HCT116 (cell line): ENCODE measurements around the gene KLHDC7B. TPM values are rescaled to one million over a fixed set of nuclear protein-coding genes. Genes with fewer than 3 reads are reported as not detected.

Experiments
- ATAC-seq: fragments of 200-7000 bp; cut with Tn5 transposase; 2 replicates; pipeline ENCODE4 v1.9.1; 2020; ENCODE audit warnings: mild to moderate bottlenecking, moderate library complexity
- Bru-seq: library from RNA; stranded (reverse); fragments of 400-500 nt; gene quantifications from one replicate; lab custom pipeline; 2021; lab: Mats Ljungman, UMichigan
- BruChase-seq, 2 experiments: library from RNA; stranded (reverse); fragments of 400-500 nt; gene quantifications; one replicate each; lab custom pipeline; 2021; lab: Mats Ljungman, UMichigan
- BruUV-seq: library from RNA; stranded (reverse); fragments of 400-500 nt; replicated peaks from 2 replicates; lab custom pipeline; 2021; lab: Mats Ljungman, UMichigan
- CTCF ChIA-PET: fragments of 300-600 bp; sonication (Branson Sonifier 250); formaldehyde crosslinking; loops from one replicate; lab custom pipeline; 2021; ENCODE audit warnings: antibody characterized with exemption; lab: Charles Lee
- POLR2A ChIA-PET: fragments of 300-600, 350-600 bp; sonication (Branson Sonifier 250); formaldehyde crosslinking; loops from one replicate; lab custom pipeline; 2021; ENCODE audit warnings: antibody characterized with exemption; lab: Charles Lee
- RAD21 ChIA-PET, 2 experiments: fragments of 300-600 bp; sonication (Branson Sonifier 250); formaldehyde crosslinking; loops; one replicate each; lab custom pipeline; 2023; ENCODE audit warnings: low total read pairs in 2 of 2; ENCODE audit not compliant: uncharacterized antibody in 2 of 2, unreplicated experiment in 2 of 2, low non-redundant PET in 1 of 2; lab: Charles Lee
- DNase-seq: peaks from one replicate; pipeline ENCODE4 v3.0.0-alpha.2; 2010; ENCODE audit warnings: low read depth, low spot score
- H2AFZ ChIP-seq: fragments of 200-600 bp; shearing (Covaris generic), sonication (generic); 2 replicates; pipeline ENCODE4 v1.6.1; 2017; ENCODE audit warnings: low read depth, mixed run types, mixed read lengths, antibody characterized with exemption, low read length; ENCODE audit not compliant: poor library complexity, severe bottlenecking
- H3K27ac ChIP-seq: 2 replicates; pipeline ENCODE4 v1.5.1; 2012; ENCODE audit warnings: low read depth, low read length
- H3K27me3 ChIP-seq: fragments of 200-600 bp; sonication (generic); 2 replicates; pipeline ENCODE4 v1.6.1; 2016; ENCODE audit warnings: mixed run types, low read length, mixed read lengths; ENCODE audit not compliant: insufficient read depth
- H3K36me3 ChIP-seq, 2 experiments: fragments of 200-500 bp in 1 of 2; fragments of 200-600 bp in 1 of 2; sonication (Bioruptor generic) in 1 of 2; sonication (generic) in 1 of 2; 2 replicates each; pipeline versions ENCODE4 v1.5.1 to v1.6.1; 2014 to 2016; ENCODE audit warnings: low read length in 2 of 2, inconsistent platforms in 1 of 2, mixed read lengths in 1 of 2, mixed run types in 1 of 2; ENCODE audit not compliant: insufficient read depth in 2 of 2, control insufficient read depth in 1 of 2
- H3K4me1 ChIP-seq, 2 experiments: fragments of 200-600 bp in 1 of 2; sonication (generic) in 1 of 2; 2 replicates each; pipeline versions ENCODE4 v1.5.1 to v1.6.1; 2012 to 2017; ENCODE audit warnings: low read length in 2 of 2, inconsistent platforms in 1 of 2, mild to moderate bottlenecking in 1 of 2, mixed read lengths in 1 of 2, mixed run types in 1 of 2, moderate library complexity in 1 of 2; ENCODE audit not compliant: insufficient read depth in 2 of 2, control insufficient read depth in 1 of 2
- H3K4me2 ChIP-seq: fragments of 200-600 bp; sonication (generic); 2 replicates; pipeline ENCODE4 v1.6.1; 2017; ENCODE audit warnings: mixed run types, low read length, mixed read lengths
- H3K4me3 ChIP-seq, 2 experiments: fragments of 200-600 bp in 1 of 2; sonication (generic) in 1 of 2; replicated peaks in 1 of 2; 2 replicates each; pipeline ENCODE4 v1.5.1; 2011 to 2016; ENCODE audit warnings: low read length in 2 of 2, control low read depth in 1 of 2, low read depth in 1 of 2, mild to moderate bottlenecking in 1 of 2, mixed read lengths in 1 of 2, mixed run types in 1 of 2
- H3K79me2 ChIP-seq: fragments of 200-600 bp; sonication (generic); 2 replicates; pipeline ENCODE4 v1.6.1; 2017; ENCODE audit warnings: mild to moderate bottlenecking, mixed run types, low read length, moderate library complexity, mixed read lengths; ENCODE audit not compliant: insufficient read depth
- H3K9ac ChIP-seq: fragments of 200-600 bp; sonication (generic); 2 replicates; pipeline ENCODE4 v1.6.1; 2016; ENCODE audit warnings: low read length, mixed read lengths
- H3K9me2 ChIP-seq: fragments of 200-600 bp; sonication (generic), shearing (Covaris generic); 2 replicates; pipeline ENCODE4 v1.6.1; 2017; ENCODE audit warnings: mixed run types, mild to moderate bottlenecking, moderate library complexity; ENCODE audit not compliant: insufficient read depth
- H3K9me3 ChIP-seq, 2 experiments: fragments of 200-500 bp in 1 of 2; fragments of 200-600 bp in 1 of 2; sonication (Bioruptor generic) in 1 of 2; sonication (generic) in 1 of 2; 2 replicates each; pipeline ENCODE4 v1.6.1; 2014 to 2017; ENCODE audit warnings: low read length in 2 of 2, mixed read lengths in 2 of 2, inconsistent platforms in 1 of 2, low read depth in 1 of 2, mild to moderate bottlenecking in 1 of 2, mixed run types in 1 of 2, moderate library complexity in 1 of 2; ENCODE audit not compliant: control insufficient read depth in 1 of 2, insufficient read depth in 1 of 2
- H4K20me1 ChIP-seq: fragments of 200-600 bp; sonication (generic), shearing (Covaris generic); 2 replicates; pipeline ENCODE4 v1.6.1; 2017; ENCODE audit warnings: mixed run types, mild to moderate bottlenecking, moderate library complexity; ENCODE audit not compliant: insufficient read depth
- JUND ChIP-seq: IDR thresholded peaks from 2 replicates; pipeline ENCODE4 v1.6.1; 2012
- POLR2AphosphoS5 ChIP-seq: IDR thresholded peaks from 2 replicates; pipeline ENCODE4 v1.6.1; 2011; ENCODE audit warnings: mild to moderate bottlenecking, low read depth, low read length, moderate library complexity
- YY1 ChIP-seq: IDR thresholded peaks from 2 replicates; pipeline ENCODE4 v1.6.1; 2011; ENCODE audit warnings: low read length, low read depth, moderate library complexity, mild to moderate bottlenecking; ENCODE audit not compliant: insufficient replicate concordance; ENCODE audit errors: extremely low read depth
- intact Hi-C: fragments of 100-400 bp; cut with micrococcal nuclease; formaldehyde crosslinking; loops from 2 replicates; pipeline ENCODE4 v1.10.0; 2022
- long read RNA-seq: library from polyadenylated mRNA; unstranded; transcript quantifications from one replicate; pipeline ENCODE4 v2.0.0, GENCODE V29; 2021; ENCODE audit not compliant: unreplicated experiment
- polyA plus RNA-seq: library from polyadenylated mRNA; unstranded; fragments of >200 nt; gene quantifications from 2 replicates; pipeline ENCODE4 v1.2.1, GENCODE V29; 2012; ENCODE audit warnings: missing spikeins
- total RNA-seq: library from RNA; stranded (reverse); gene quantifications from one replicate; pipeline ENCODE4 v1.2.1, GENCODE V29; 2021; ENCODE audit not compliant: unreplicated experiment
- TF ChIP-seq, protein P1 (sequence below): IDR thresholded peaks from 2 replicates; pipeline ENCODE4 v1.6.1; 2012; ENCODE audit warnings: low read depth
- TF ChIP-seq, protein P2 (sequence below): IDR thresholded peaks from 2 replicates; pipeline ENCODE4 v1.6.1; 2012
- TF ChIP-seq, protein P3 (sequence below): IDR thresholded peaks from 2 replicates; pipeline ENCODE4 v1.6.1; 2012

Gene KLHDC7B
- total RNA-seq (0.69 TPM), Bru-seq, nascent RNA (percentile 38 among the genes with signal in this experiment), BruChase-seq, experiment 1, labeled RNA remaining after a 6-hour chase (percentile 67 among the genes with signal in this experiment), BruChase-seq, experiment 2, labeled RNA remaining after a 2-hour chase (percentile 47 among the genes with signal in this experiment)
- polyA plus RNA-seq, result 3.3 and 4.7 TPM in 2 replicates
- long read RNA-seq, result 0 reads

DNA sequence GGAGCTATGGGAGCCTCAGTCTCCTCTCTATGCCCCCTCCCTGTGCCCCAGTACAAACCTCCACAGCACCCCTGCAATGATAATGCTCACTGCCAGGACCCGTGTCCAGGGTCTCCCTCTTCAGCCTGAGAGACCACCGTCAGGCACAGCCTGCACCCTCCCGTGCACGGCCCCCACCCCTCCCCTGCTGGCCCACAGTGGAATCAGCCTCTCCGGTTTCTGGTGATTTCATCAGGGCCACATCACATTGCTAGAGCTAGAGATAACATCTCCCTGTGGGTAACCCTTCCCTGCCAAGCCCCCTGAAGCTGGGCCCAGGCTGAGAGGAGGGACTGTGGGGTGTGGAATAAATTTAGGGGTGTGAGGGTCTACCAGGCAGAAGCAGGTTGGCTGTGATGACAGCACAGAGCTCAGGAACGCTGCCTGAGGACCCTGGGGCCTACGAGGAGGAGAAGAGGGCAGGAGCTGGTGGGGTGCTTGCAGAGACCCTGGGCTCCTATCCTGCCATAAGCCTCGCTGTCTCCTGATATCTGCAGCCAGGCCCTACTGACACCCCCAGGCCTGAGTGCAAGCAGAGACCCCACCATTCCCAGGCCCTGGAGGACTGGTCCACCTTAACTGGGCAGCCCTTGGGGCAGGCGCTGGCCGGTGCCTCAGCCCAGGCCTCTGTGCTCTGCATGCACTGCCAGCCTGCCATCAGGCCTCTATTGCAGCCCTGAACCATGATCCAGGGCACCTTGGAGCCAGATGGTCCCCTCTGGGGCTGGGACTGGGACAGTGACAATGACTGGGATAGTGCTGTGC lies at the start of gene KLHDC7B:
TSS of gene KLHDC7B (plus strand) at position 378 of the 804 bp plus-strand sequence. CDS start at position 723, 345 bp downstream.
- RAD21 ChIA-PET, result no interaction called here
- no peaks in the 10 kb centered on the region for H3K9me2 ChIP-seq
- TF ChIP-seq POLR2AphosphoS5 (no peak), YY1 (peak; percentile 6)
- no peaks in the 10 kb centered on the region for H3K36me3 ChIP-seq
- H3K4me2 ChIP-seq, result peak within 1 kb of the TSS; percentile 77
- ATAC-seq (no peak), DNase-seq (no peak)
- POLR2A ChIA-PET, result interaction anchor here (0.8 to 1.9 kb wide), 6 partner anchors 9 to 149 kb away, joined by 3 to 7 read pairs (median 6); partner anchors contain the start of gene TYMP
- H3K9ac ChIP-seq, result peak within 1 kb of the TSS; percentile 53; the same call in 1 of the 2 replicates
- CTCF ChIA-PET, result interaction anchor here (0.8 to 1.8 kb wide), 3 partner anchors 10 to 20 kb away, joined by 3 to 6 read pairs (median 3); partner anchors contain the start of genes SCO2 and SYCE3
- no peaks in the 10 kb centered on the region for H3K79me2 ChIP-seq
- H3K27me3 ChIP-seq, result no peaks in the 10 kb centered on the region
- no peaks in the 10 kb centered on the region for H3K9me3 ChIP-seq
- intact Hi-C loops, result no loop called here
- peaks cover 13 to 34% of the 10 kb centered on the region in 2 experiments; a peak in 3 of 4 replicates for H3K4me1 ChIP-seq
- H3K4me3 ChIP-seq, result no peak within 1 kb of the TSS
- peak within 1 kb of the TSS; percentile 94 for H2AFZ ChIP-seq
- H3K27ac ChIP-seq, result peak within 1 kb of the TSS; percentile 27; the same call in 1 of the 2 replicates
- no peaks in the 10 kb centered on the region for H4K20me1 ChIP-seq
- BruUV-seq, result no TSS peak

DNA sequence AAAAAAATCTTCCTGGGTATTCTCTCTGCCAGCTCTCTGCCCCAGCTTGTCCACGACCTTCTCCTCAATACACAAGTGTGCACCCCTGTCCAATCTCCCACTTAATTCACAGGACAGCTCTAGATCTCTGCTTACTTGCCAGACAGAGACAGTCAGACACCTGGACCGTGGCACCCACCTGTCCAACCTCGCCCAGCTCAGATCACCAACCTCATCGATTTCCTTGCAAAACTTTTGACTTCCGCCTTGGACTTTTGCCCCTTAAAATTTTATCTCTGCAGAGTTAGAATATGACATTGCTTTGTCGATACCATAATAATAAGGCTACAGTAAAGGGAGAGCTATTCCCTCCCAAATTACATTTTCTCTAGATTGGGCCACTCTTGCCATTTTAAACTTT lies 48.6 kb upstream of the KLHDC7B start:
- H3K36me3 ChIP-seq, result no peaks in the 10 kb centered on the region
- peaks cover 4 to 8% of the 10 kb centered on the region in 2 experiments; a peak in 3 of 4 replicates for H3K4me1 ChIP-seq
- H4K20me1 ChIP-seq, result no peaks in the 10 kb centered on the region
- RAD21 ChIA-PET, result no interaction called here
- H3K9me3 ChIP-seq, result no peaks in the 10 kb centered on the region
- no TSS peak for BruUV-seq
- no peaks in the 10 kb centered on the region for H3K9me2 ChIP-seq
- CTCF ChIA-PET, result interaction anchor here (1.0 to 2.5 kb wide), 5 partner anchors 24 to 221 kb away, joined by 3 to 9 read pairs (median 6); partner anchors contain the start of gene SCO2
- no peak for ATAC-seq
- TF ChIP-seq JUND, result no peak
- TF ChIP-seq, protein P1, sequence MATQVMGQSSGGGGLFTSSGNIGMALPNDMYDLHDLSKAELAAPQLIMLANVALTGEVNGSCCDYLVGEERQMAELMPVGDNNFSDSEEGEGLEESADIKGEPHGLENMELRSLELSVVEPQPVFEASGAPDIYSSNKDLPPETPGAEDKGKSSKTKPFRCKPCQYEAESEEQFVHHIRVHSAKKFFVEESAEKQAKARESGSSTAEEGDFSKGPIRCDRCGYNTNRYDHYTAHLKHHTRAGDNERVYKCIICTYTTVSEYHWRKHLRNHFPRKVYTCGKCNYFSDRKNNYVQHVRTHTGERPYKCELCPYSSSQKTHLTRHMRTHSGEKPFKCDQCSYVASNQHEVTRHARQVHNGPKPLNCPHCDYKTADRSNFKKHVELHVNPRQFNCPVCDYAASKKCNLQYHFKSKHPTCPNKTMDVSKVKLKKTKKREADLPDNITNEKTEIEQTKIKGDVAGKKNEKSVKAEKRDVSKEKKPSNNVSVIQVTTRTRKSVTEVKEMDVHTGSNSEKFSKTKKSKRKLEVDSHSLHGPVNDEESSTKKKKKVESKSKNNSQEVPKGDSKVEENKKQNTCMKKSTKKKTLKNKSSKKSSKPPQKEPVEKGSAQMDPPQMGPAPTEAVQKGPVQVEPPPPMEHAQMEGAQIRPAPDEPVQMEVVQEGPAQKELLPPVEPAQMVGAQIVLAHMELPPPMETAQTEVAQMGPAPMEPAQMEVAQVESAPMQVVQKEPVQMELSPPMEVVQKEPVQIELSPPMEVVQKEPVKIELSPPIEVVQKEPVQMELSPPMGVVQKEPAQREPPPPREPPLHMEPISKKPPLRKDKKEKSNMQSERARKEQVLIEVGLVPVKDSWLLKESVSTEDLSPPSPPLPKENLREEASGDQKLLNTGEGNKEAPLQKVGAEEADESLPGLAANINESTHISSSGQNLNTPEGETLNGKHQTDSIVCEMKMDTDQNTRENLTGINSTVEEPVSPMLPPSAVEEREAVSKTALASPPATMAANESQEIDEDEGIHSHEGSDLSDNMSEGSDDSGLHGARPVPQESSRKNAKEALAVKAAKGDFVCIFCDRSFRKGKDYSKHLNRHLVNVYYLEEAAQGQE, result no peak
- TF ChIP-seq, protein P2, sequence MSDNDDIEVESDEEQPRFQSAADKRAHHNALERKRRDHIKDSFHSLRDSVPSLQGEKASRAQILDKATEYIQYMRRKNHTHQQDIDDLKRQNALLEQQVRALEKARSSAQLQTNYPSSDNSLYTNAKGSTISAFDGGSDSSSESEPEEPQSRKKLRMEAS, result no peak
- TF ChIP-seq, protein P3, sequence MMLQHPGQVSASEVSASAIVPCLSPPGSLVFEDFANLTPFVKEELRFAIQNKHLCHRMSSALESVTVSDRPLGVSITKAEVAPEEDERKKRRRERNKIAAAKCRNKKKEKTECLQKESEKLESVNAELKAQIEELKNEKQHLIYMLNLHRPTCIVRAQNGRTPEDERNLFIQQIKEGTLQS, result no peak
- TF ChIP-seq, all 23 proteins: peak for 0
- H3K4me3 ChIP-seq, result no peak overlapping the region
- H3K27ac ChIP-seq, result no peak overlapping the region
- H3K9ac ChIP-seq, result no peak overlapping the region
- no peaks in the 10 kb centered on the region for H3K79me2 ChIP-seq
- POLR2A ChIA-PET, result no interaction called here
- no peak for DNase-seq
- no peak overlapping the region for H3K4me2 ChIP-seq
- no peak overlapping the region for H2AFZ ChIP-seq
- intact Hi-C loops, result loop anchor here (5.0 kb wide), 1 partner anchor 245 kb away; the partner anchor contains the start of gene HDAC10
- no peaks in the 10 kb centered on the region for H3K27me3 ChIP-seq
